Occipital lobe (tissue), 2 donors: Measurements from ENCODE around the gene PGF. TPM values are rescaled to one million over a fixed set of nuclear protein-coding genes. Genes with fewer than 3 reads are reported as not detected.
"Not testable (repeated sequence)": the region's sequence is repeated elsewhere in the genome, so short reads cannot be mapped to it uniquely, and the experiment has no call there.

Experiments
- DNase-seq: peaks from one replicate; lab custom pipeline; 2025; lab: John Stamatoyannopoulos, UW
- total RNA-seq: library from RNA; depleted of rRNA; stranded (reverse); fragments of >200 nt; gene quantifications from one replicate; pipeline ENCODE4 v1.2.3, GENCODE V29; 2014

PGF gene
- total RNA-seq, 1 donor from 2014 or later = 2.0 TPM

- DNase-seq = no peak
Observed at GRCh38 chr14:74942181-74942580, 13.2 kb downstream of the PGF start.

- peak; percentile 18 for DNase-seq
Observed at GRCh38 chr14:74941676-74942097, 13.7 kb downstream of the PGF start.

GRCh38 chr14:74940956-74941565 is 14.3 kb downstream of the PGF start:
- no peak for DNase-seq

- DNase-seq = no peak
Observed at GRCh38 chr14:74938531-74939495, 16.6 kb downstream of the PGF start.

DNA sequence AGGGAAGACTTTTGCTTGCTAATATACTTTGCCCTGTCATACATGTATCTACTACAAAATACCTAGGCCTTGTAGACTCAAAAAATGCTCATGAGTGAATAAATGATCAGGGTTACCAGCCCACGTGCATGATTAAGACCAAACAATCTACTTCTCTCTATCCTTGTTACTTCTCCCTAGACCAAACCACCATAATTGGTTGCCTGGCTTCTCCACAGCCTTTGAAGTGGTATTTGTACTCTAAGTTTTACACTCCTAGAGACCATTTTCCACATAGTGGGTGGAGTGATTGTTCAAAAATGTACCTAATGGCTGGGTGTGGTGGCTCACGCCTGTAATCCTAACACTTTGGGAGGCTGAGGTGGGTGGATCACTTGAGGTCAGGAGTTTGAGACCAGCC is 18.2 kb downstream of the PGF start:
- no peak for DNase-seq

GRCh38 chr14:74936731-74937130 is 18.7 kb downstream of the PGF start:
- no peak for DNase-seq

GRCh38 chr14:74936151-74936550 is 19.2 kb downstream of the PGF start:
- DNase-seq = no peak

- DNase-seq = no peak
Observed at GRCh38 chr14:74935360-74935680, 20.1 kb downstream of the PGF start.

- DNase-seq = no peak
Observed at GRCh38 chr14:74934476-74935359, 20.7 kb downstream of the PGF start.

DNA sequence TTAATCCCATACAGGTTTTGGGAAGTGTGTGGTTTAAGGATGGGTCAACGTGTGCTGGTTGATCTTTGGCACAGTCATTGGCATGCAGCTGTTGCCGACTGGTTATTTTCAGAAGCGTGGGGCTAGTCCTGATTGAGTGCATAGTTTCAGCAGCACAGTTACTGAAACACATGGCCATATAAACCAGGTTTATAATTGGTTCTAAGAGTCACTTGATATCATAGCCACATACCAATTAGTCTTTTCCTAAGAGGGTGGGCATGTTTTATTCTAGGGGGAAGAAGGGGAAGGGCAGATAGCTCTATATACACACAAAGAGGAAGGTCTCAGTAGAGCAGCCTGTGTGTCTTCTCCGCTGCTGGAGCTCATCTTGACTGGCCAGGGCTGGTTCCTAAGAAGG is 21.4 kb downstream of the PGF start:
- DNase-seq = no peak

DNA sequence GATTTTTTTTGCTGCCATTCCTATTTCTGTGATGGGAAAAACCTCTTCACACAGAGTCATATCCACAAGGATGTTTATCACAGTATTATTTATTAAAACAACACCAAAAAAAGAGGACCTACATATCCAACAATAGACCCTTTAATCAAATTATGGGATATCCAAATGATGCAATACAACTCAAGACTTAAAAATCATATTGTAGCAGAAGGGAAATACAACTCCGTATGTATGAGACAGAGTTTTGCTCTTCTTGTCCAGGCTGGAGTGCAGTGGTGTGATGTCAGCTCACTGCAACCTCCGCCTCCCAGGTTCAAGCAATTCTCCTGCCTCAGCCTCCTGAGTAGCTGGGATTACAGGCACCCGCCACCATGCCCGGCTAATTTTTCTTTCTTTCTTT is 22.5 kb downstream of the PGF start:
- DNase-seq = not testable (repeated sequence)

DNA sequence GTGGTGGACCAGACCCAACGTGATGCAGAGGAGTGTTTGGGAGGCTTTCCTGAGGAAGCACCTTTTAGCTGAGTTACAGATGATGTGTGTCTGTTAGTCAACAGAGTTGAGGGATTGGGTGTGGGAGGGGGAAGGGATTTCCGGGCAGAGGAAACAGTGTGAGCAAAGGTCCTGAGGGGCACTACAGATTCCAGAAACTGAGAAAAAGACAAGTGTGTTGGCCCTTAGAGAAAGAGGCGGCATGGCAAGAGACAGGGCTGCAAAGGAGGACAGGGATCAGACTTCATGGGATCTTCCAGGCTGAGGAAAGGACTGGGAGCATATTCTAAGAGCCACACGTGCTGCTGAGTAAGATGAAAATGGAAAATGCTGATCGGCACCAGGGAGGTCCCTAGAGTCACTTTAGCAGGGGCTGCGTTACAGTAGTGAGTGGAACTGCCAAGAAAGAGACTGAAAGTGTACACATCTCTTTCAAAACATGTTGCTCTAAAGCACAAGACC is 22.9 kb downstream of the PGF start:
- DNase-seq = no peak

- DNase-seq = not testable (repeated sequence)
Observed at GRCh38 chr14:74931744-74932143, 23.7 kb downstream of the PGF start.

- no peak for DNase-seq
Observed at GRCh38 chr14:74929242-74929641, 26.2 kb downstream of the PGF start.

GRCh38 chr14:74927225-74927624 is 28.2 kb downstream of the PGF start:
- DNase-seq = no peak

DNA sequence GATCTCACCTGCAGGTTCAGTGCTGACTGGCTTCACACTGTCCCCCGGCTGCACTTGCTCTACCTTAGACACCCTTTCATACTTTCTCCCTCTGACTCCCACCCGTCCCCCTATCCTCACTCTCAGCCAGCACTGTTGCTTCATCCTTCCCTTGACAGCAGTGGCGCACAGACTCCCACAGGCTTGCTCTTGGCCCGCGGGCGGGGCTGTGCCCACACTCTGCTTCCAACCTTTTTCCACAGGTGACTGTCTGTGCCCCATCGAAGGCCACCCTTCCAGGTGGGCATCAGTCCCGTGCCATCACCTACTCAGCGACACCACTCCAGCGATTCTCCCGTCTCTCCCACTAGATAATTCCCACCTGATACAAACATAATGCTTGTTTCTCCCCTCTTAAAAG is 31.3 kb downstream of the PGF start:
- DNase-seq = no peak

DNA sequence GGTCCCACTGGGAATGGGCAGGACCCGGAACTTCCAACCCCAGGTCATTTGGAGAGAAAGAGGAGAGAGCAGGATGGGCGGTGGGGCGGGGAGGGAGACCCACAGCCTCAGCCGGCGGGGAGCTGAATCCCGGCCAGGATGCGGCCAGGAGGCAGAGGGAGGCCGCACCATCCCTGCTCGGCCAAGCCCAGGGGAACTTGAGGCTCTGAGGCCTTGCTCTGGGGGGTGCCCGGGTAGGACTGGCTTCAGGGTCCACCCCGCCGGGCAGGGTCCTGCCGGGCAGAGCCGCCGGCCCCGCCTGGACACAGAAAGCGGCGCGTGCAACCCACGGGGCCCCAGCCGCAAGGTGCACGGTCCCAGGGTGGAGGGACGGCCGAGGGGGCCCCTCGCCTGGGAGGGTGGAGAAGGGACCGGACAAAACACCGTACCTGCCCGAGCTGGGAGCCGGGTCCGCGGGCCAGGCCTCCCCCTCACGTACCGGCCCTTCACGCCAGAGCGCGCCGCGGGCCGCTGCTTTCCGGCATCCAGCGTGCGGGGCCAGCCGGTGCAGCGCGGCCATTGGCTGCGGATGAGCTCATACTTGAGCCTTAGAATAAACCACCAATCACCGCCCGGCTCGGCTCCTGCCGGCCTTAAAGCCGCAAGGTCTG is 32.5 kb downstream of the PGF start, which contains the start of gene RPS6KL1:
RPS6KL1 (minus strand) TSS at position 509 of the 650 bp plus-strand sequence. CDS start 1,719 bp downstream, outside the sequence.
- peak; percentile 87 for DNase-seq

- no peak for DNase-seq
Observed at GRCh38 chr14:74921987-74922751, 33.2 kb downstream of the PGF start.

DNA sequence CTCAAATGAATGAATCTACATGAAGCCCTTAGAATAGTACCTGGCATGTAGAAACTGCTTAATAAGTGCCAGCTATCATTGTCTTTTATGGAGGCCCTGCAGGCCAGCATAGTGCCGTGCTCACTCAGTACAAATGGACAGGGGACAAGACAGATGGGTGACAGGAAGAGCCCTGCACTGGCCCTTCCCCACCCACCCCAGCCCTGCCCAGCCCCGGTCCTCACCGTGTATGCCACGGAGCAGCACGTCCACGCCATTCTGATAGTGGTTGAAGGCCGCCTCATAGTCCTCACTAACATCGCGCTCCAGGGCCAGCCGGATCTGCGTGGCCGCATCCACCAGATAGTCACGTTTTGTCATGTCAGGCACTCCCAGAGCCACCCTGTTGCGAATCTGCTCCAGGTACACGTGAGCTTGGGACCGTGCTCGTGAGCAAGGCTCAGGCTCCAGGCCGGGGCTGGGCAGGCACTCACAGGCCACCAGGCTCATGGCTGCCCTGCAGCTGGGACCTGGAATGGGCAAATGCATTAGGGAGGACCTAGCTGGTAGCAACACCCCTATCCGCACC is 34.3 kb downstream of the PGF start:
- DNase-seq = no peak

GRCh38 chr14:74920281-74920680 is 35.1 kb downstream of the PGF start:
- no peak for DNase-seq
